T1000 (cell line): Measurements from ENCODE around the gene ACP3.
A peak's percentile ranks its signal among the peaks of the same experiment; 100 is the strongest.
"Not testable (repeated sequence)": the region's sequence is repeated elsewhere in the genome, so short reads cannot be mapped to it uniquely, and the experiment has no call there.

ENCODE experiments used
- DNase-seq: peaks from one replicate; lab custom pipeline; 2025; ENCODE audit warnings: mixed read lengths; lab: John Stamatoyannopoulos, UW

ACP3 gene

GRCh38 chr3:132317229-132317948 lies at the start of gene ACP3:
ACP3 (plus strand) TSS chr3:132317407; CDS start chr3:132317457, 50 bp downstream.
- DNase-seq = peak; percentile 9

- DNase-seq = no peak
Measured at GRCh38 chr3:132268956-132269355, 48.3 kb upstream of the ACP3 start.

GRCh38 chr3:132273036-132273435 lies 44.2 kb upstream of the ACP3 start:
- no peak for DNase-seq

GRCh38 chr3:132276228-132276906 lies 40.8 kb upstream of the ACP3 start:
- no peak for DNase-seq

- DNase-seq = no peak
Measured at GRCh38 chr3:132279030-132279429, 38.2 kb upstream of the ACP3 start.

GRCh38 chr3:132283440-132283839 lies 33.8 kb upstream of the ACP3 start:
- DNase-seq = no peak

GRCh38 chr3:132283916-132284405 lies 33.2 kb upstream of the ACP3 start:
- DNase-seq = no peak

- no peak for DNase-seq
Measured at GRCh38 chr3:132284781-132285619, 32.2 kb upstream of the ACP3 start.

- no peak for DNase-seq
Measured at GRCh38 chr3:132285620-132285945, 31.6 kb upstream of the ACP3 start.

GRCh38 chr3:132286035-132286434 lies 31.2 kb upstream of the ACP3 start:
- no peak for DNase-seq

- no peak for DNase-seq
Measured at GRCh38 chr3:132288357-132288756, 28.9 kb upstream of the ACP3 start.

- DNase-seq = no peak
Measured at GRCh38 chr3:132289316-132289715, 27.9 kb upstream of the ACP3 start.

GRCh38 chr3:132290833-132291232 lies 26.4 kb upstream of the ACP3 start:
- no peak for DNase-seq

GRCh38 chr3:132292042-132292441 lies 25.2 kb upstream of the ACP3 start:
- DNase-seq = no peak

GRCh38 chr3:132293251-132293650 lies 24.0 kb upstream of the ACP3 start:
- DNase-seq = no peak

- no peak for DNase-seq
Measured at GRCh38 chr3:132294906-132295305, 22.3 kb upstream of the ACP3 start.

- not testable (repeated sequence) for DNase-seq
Measured at GRCh38 chr3:132303336-132304201, 13.6 kb upstream of the ACP3 start.

- not testable (repeated sequence) for DNase-seq
Measured at GRCh38 chr3:132304351-132304750, 12.9 kb upstream of the ACP3 start.

- DNase-seq = not testable (repeated sequence)
Measured at GRCh38 chr3:132310057-132310456, 7.2 kb upstream of the ACP3 start.

- DNase-seq = no peak
Measured at GRCh38 chr3:132311316-132311715, 5.9 kb upstream of the ACP3 start.

- DNase-seq = no peak
Measured at GRCh38 chr3:132311841-132312240, 5.4 kb upstream of the ACP3 start.

- no peak for DNase-seq
Measured at GRCh38 chr3:132315851-132316250, 1.4 kb upstream of the ACP3 start.
